GM19351 (cell line): ENCODE measurements around the gene MUC12.
"Not testable (repeated sequence)": the region's sequence is repeated elsewhere in the genome, so short reads cannot be mapped to it uniquely, and the experiment has no call there.

Source experiments
- ATAC-seq: cut with Tn5 transposase; IDR thresholded peaks from one replicate; pipeline ENCODE4 v1.9.1; 2021; ENCODE audit warnings: mild to moderate bottlenecking, moderate library complexity; ENCODE audit not compliant: unreplicated experiment

The MUC12 gene

DNA sequence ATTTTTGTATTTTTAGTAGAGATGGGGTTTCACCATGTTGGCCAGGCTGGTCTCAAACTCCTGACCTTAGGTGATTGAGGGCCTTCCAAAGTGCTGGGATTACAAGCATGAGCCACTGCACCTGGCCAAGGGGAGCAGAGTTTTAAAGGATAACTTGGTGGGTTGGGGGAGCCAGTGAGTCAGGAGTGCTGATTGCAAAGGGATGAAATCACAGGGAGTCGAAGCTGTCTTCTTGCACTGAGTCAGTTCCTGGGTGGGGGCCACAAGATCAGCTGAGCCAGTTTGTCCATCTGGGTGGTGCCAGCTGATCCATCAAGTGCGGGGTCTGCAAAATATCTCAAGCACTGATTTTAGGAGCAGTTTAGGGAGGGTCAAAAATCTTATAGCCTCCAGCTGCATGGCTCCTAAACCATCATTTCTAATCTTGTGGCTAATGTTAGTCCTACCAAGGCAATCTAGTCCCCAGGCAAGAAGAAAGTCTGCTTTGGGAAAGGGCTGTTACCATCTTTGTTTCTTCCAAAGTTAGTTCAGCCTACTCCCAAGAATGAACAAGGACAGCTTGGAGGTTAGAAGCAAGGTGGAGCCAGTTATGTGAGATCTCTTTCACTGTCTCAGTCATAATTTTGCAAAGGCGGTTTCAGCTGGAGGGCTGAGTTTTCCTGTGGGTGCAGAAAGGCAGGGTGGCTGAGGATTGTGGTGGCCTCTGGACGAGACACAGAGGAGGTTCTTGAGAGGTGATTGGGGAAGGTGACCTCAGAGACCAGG, 15.8 kb downstream of the MUC12 start:
- ATAC-seq = not testable (repeated sequence)

DNA sequence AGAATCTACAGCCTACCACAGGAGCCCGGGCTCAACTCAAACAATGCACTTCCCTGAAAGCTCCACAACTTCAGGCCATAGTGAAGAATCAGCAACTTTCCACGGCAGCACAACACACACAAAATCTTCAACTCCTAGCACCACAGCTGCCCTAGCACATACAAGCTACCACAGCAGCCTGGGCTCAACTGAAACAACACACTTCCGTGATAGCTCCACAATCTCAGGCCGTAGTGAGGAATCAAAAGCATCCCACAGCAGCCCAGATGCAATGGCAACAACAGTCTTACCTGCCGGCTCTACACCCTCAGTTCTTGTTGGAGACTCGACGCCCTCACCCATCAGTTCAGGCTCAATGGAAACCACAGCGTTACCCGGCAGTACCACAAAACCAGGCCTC, 22.3 kb downstream of the MUC12 start:
- no peak for ATAC-seq

- ATAC-seq = not testable (repeated sequence)
These were observed 22.9 kb downstream of the MUC12 start for GRCh38 chr7:100992280-100992679.

DNA sequence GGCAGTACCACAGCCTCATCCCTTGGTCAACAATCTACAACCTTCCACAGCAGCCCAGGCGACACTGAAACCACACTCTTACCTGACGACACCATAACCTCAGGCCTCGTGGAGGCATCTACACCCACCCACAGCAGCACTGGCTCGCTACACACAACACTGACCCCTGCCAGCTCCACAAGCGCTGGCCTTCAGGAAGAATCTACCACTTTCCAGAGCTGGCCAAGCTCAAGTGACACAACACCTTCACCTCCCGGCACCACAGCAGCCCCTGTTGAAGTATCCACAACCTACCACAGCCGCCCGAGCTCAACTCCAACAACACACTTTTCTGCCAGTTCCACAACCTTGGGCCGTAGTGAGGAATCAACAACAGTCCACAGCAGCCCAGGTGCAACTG, 25.3 kb downstream of the MUC12 start:
- ATAC-seq = not testable (repeated sequence)

- ATAC-seq = not testable (repeated sequence)
These were observed 29.2 kb downstream of the MUC12 start for GRCh38 chr7:100998530-100998929.

DNA sequence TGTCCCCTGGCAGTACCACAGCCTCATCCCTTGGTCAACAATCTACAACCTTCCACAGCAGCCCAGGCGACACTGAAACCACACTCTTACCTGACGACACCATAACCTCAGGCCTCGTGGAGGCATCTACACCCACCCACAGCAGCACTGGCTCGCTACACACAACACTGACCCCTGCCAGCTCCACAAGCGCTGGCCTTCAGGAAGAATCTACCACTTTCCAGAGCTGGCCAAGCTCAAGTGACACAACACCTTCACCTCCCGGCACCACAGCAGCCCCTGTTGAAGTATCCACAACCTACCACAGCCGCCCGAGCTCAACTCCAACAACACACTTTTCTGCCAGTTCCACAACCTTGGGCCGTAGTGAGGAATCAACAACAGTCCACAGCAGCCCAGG, 30.0 kb downstream of the MUC12 start:
- not testable (repeated sequence) for ATAC-seq

- ATAC-seq = not testable (repeated sequence)
These were observed 30.7 kb downstream of the MUC12 start for GRCh38 chr7:101000025-101000424.

GRCh38 chr7:101002333-101002732, 33.0 kb downstream of the MUC12 start:
- not testable (repeated sequence) for ATAC-seq

DNA sequence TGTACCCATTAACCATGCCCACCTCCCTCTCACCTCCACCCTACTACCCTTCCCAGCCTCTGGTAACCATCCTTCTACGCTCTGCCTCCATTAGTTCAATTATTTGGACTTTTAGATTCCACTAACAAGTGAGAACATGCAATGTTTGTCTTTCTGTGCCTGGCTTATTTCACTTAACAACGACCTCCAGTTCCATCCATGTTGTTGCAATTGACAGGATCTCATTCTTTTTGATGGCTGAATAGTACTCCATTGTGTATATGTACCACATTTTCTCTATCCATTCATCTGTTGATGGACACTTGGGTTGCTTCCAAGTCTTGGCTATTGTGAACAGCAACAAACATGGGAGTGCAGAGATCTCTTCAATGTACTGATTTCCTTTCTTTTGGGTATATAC, 38.0 kb downstream of the MUC12 start:
- not testable (repeated sequence) for ATAC-seq

DNA sequence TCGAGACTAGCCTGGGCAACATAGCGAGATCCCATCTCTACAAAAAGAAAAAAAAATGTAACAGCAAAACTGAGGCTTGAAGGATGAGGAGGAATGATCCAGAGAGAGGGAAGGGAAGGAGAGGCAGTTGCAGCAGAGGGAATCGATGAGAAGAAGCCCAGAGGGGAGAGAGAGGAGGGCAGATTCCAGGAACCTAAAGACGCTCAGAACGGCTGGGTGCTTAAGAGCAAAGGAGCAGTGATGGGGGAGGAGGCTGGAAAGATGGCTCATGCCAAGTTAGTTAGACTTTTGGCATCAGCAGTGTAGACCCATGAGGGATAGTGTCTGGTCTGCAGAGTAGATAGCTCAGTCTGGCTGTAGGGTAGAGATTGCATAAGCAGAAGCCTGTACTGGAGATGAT, 40.3 kb downstream of the MUC12 start:
- ATAC-seq = no peak

- ATAC-seq = no peak
These were observed 43.6 kb downstream of the MUC12 start for GRCh38 chr7:101012931-101013330.

DNA sequence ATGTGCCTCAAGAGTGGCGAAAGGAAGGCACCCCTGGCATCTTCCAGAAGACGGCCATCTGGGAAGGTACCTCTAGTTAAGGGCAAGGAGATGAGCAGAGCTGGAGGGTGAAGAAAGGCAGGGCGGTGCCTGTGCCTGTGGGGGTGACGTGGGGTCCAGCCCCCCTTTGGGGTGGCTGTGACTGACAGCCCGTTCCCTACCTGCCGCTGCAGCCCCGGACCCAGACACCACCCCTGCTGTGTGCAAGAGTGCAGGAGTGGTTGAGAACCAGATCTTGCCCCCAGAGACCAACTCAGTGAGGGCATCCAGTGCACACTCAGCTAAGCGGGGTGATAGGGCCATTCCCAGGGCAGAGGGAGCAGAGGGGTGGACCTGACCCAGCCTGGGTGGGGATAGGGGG, 46.3 kb downstream of the MUC12 start:
- no peak for ATAC-seq

GRCh38 chr7:101017064-101017777, 47.9 kb downstream of the MUC12 start:
- ATAC-seq = peak; percentile 86

DNA sequence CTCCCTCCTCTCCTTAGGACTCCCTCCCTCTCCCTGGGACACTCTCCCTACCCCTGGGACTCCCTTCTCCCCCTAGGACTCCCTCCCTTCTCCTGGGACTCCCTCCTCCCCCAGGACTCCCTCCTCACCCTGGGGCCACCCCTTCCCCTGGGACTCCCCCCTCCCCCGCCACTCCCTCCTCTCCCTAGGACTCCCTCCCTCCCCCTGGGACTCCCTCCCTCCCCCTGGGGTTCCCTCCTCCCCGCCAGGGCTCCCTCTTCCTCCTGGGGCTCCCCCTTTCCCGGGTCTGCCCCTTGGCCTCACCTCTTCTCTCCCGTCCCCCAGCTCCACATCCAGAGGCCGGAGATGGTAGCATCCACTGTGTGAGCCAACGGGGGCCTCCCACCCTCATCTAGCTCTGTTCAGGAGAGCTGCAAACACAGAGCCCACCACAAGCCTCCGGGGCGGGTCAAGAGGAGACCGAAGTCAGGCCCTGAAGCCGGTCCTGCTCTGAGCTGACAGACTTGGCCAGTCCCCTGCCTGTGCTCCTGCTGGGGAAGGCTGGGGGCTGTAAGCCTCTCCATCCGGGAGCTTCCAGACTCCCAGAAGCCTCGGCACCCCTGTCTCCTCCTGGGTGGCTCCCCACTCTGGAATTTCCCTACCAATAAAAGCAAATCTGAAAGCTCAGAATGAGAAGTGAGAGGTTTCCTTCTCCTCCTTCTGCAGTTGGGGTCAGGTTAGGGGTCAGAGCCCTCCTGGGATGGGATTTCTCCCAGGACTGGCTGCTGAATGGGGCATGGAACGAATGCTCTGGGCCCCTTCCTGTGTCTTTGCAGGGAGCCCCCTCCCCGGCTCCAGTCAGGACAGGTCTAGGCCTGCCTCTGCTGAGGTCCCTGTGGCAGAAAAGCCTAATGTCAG, 49.2 kb downstream of the MUC12 start:
- no peak for ATAC-seq

DNA sequence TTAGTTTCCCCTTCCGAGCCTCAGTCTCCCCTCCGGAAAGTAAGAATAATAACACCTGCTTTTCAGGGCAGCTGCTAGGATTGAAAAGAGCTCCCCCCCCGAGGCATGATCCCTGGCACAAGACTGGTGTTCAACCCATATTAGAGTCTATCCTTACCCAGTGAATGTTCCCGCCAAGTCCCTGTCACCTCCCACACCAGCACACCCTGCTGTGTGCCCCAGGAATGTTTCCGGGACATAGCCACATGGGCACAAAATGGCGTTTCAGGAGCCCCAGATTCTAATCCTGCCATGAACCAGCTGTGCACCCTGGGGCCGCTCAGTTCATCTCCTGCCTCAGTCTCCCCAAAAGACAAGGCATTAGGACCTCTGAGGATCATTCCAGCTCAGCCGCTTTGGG, 51.1 kb downstream of the MUC12 start:
- no peak for ATAC-seq

DNA sequence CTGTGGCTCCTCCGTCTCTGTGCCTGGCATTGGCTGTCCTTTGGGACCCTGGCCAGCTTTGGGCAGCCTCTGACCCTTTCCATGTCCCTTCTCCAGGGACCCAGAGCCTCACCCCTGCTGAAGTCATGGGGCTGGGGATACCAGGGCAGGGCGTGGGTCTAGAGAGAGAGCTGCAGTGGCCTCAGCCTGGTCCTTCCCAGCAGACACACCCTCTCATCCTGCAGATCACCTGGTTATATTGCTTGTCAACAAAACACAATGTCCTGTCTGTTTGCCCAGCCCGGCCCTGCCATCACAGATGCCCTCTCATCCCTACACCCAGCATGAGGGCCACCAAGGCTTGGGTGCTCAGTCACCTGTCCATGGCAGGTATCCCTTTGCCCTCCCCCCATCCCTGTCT, 52.3 kb downstream of the MUC12 start:
- no peak for ATAC-seq

DNA sequence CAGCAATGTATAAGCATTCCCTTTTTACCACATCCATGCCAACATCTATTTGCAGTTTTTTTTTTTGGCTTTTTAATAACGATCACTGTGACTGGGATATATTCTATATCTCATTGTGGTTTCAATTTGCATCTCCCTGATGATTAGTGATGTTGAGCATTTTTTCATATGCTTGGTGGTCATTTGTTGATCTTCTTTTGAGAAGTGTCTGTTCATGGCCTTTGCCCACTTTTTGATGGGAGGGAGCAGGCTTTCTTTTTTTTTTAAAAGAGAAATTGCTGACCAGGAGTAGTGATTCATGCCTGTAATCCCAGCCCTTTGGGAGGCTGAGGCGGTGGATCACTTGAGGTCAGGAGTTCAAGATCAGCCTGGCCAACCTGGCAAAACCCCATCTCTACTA, 54.5 kb downstream of the MUC12 start:
- ATAC-seq = no peak

- ATAC-seq = no peak
These were observed 61.7 kb downstream of the MUC12 start for GRCh38 chr7:101031082-101031481.

- no peak for ATAC-seq
These were observed 66.6 kb downstream of the MUC12 start for GRCh38 chr7:101035941-101036340.

- ATAC-seq = not testable (repeated sequence)
These were observed 71.9 kb downstream of the MUC12 start for GRCh38 chr7:101041283-101041682.

DNA sequence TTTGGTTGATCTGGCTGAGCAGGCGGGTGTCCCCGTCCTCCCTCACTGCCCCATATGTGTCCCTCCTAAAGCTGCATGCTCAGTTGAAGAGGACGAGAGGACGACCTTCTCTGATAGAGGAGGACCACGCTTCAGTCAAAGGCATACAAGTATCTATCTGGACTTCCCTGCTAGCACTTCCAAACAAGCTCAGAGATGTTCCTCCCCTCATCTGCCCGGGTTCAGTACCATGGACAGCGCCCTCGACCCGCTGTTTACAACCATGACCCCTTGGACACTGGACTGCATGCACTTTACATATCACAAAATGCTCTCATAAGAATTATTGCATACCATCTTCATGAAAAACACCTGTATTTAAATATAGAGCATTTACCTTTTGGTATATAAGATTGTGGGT, 89.0 kb downstream of the MUC12 start:
- no peak for ATAC-seq

DNA sequence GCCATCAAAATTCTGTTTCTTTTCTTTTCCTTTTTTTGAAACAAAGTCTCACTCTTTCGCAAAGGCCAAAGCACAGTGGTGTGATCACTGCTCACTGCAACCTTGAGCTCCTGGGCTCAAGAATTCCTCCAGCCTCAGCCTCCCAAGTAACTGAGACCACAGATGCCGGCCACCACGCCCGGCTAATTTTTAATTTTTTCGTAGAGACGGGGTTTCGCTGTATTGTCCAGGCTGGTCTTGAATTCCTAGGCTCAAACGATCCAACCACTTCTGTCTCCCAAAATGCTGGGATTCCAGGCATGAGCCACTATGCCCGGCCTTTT, 90.2 kb downstream of the MUC12 start:
- ATAC-seq = no peak
